Measurements from ENCODE around the gene KIAA1549.

GRCh38 chr7:138832966-138833365 is 148.2 kb downstream of the KIAA1549 start:
- TF ChIP-seq CTCF (IDR thresholded peaks at IDR 0.05) (no peak), POLR2A (IDR thresholded peaks at IDR 0.05) (no peak)

Data from testis (tissue), 2 donors.